HG03045 (cell line): ENCODE results near the gene DDRGK1.

ENCODE experiments used
- ATAC-seq: cut with Tn5 transposase; IDR thresholded peaks from one replicate; pipeline ENCODE4 v1.9.1; 2021; ENCODE audit warnings: mild to moderate bottlenecking, moderate library complexity; ENCODE audit not compliant: unreplicated experiment

DDRGK1 gene

DNA sequence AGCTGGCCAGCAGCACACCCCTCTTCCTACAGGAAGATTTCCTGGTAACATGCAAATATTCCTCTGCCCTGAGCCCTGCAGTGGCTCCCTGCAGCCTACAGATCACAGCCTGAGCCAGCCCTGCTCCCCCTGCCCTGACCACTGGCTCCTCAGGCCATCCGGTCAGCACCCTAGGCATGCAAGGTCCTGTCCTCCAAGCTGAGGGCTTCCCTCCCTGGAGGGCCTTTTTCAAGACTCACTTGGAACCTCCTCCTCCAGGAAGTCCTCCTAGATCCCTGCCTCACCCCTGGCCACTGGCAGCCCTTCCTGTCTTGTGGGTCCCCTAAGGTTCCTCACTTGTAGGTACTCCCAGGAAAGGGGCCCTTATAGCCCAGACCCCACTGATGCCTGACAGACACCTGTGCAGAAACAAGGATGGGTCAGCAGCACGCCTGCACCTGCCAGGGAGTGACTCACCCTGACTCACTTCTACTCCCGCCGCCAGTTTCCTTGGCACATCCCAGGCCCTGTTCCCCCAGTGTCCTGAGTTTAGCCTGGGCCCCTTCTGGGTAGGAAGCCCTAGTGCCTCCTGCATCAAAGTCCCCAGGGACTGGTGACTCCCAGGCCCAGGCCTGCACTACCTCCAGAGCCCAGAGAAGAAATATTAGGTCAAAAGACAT, 31.3 kb upstream of the DDRGK1 start:
- no peak for ATAC-seq

GRCh38 chr20:3233991-3234498, 29.6 kb upstream of the DDRGK1 start:
- no peak for ATAC-seq

- ATAC-seq: no peak
Observed at GRCh38 chr20:3233131-3233990, 28.9 kb upstream of the DDRGK1 start.

DNA sequence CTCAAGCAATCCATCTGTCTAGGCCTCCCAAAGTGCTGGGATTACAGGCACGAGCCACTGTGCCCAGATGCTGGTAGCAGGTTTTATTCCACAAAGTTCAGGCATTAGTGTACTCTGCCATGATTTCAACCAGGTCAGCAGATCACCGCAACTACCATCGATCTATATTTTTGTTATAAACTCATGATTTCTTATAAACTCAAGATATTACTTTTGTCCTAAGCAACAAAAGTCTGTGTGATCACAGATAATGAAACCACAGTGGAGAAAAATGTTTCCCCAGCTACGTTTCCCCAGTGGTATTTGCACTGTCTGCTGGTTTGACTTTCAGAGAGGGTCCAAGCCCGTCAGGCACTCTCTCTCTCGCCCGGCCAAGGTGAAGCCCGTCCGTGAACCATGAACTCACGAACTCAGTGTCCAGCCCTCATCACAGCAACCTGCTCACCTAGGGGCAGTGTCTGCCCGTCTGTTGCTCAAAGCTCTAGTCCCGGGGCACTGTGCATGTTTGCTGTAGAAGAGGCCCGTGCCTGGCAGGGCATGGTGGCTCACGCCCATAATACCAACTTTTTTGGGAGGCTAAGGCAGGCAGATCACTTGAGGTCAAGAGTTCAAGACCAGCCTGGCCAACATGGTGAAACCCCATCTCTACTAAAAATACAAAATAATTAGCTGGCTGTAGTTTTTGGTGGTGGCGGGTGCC, 27.6 kb upstream of the DDRGK1 start:
- no peak for ATAC-seq

- no peak for ATAC-seq
Observed at GRCh38 chr20:3231116-3231515, 26.6 kb upstream of the DDRGK1 start.

DNA sequence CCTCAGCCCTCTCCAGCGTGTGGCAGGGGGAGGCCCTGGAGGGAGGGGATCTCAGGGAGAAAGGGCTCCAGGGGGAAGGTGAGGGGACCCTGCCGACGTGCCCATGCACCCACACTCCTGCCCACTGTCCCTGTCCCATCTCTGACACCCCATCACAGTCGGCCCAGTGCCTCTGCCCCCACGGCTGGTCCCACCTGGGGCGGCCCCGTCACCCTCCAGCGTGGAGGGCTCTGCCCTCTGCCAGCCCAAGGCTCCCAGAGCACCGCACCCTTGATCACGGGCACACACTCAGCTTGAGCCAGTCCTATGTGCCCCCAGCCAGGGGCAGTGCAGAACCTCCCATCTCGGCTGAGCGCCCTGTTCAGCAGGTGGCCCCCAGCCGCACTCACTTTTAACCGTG, 25.3 kb upstream of the DDRGK1 start:
- ATAC-seq: no peak

- no peak for ATAC-seq
Observed at GRCh38 chr20:3229158-3229557, 24.7 kb upstream of the DDRGK1 start.

DNA sequence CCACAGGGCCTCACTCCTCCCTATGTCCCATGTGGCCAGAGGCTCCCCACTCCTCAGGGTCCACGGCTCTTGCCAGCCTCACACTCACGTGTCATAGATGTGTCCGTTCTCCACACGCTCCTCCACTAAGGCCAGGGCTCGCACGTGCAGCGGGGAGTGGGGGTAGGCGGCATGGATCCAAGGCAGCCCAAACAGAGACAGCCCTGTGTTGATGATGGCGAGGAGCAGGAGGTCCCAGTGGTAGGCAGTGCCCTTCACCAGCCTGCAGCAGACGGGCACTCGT, 24.2 kb upstream of the DDRGK1 start:
- ATAC-seq: no peak

GRCh38 chr20:3227936-3228749, 23.7 kb upstream of the DDRGK1 start:
- no peak for ATAC-seq

- no peak for ATAC-seq
Observed at GRCh38 chr20:3227506-3227905, 23.0 kb upstream of the DDRGK1 start.

- ATAC-seq: no peak
Observed at GRCh38 chr20:3226864-3227263, 22.4 kb upstream of the DDRGK1 start.

DNA sequence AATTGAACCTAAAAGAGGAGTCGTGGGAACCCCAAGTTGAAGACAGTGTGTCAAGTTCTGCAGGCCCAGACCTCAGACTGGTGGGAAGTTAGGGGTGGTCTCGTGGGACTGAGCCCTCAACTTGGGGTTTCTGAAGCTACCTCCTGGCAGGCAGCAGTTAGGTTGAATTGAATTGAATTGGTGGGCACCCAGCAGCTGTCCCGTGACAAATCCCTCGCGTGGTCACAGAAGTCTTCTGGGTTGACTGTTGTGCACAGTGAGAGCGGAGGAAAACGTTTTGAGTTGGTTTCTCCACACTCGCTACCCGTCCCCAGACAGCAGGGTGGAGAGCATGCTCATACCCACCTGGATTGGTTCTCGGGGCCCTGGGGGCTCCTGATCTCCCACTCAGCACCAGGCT, 21.6 kb upstream of the DDRGK1 start:
- no peak for ATAC-seq

DNA sequence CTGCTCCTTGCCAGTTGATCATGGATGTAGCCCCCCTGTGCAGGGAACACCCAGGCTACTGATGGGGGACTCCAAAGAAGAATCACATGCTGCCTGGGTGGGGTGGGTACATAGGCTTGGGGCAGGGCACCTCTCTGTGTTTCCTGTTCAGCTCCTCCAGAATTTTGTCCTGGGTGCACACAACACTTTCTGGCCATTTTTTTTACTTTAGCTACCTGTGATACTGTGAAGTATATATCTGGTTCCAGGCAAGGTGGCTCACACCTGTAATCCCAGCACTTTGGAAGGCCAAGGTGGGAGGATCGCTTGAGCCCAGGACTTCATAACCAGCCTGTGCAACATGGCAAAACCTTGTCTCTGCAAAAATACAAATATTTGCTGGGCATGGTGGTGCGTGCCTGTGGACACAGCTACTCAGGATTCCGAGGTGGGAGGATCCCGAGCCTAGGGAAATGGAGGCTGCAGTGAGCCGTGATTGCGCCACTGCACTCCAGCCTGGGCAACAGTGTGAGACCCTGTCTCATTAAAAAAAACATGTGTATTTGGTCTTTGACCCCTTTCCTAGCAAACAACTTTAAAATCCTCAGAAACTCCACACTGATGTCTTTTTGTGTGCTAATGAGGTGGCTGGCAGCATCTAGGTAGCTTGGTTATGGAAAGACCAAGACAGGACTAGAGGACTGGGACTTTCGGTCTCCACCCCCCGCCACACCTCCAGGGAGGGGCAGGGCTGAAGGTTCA, 20.4 kb upstream of the DDRGK1 start:
- ATAC-seq: no peak

DNA sequence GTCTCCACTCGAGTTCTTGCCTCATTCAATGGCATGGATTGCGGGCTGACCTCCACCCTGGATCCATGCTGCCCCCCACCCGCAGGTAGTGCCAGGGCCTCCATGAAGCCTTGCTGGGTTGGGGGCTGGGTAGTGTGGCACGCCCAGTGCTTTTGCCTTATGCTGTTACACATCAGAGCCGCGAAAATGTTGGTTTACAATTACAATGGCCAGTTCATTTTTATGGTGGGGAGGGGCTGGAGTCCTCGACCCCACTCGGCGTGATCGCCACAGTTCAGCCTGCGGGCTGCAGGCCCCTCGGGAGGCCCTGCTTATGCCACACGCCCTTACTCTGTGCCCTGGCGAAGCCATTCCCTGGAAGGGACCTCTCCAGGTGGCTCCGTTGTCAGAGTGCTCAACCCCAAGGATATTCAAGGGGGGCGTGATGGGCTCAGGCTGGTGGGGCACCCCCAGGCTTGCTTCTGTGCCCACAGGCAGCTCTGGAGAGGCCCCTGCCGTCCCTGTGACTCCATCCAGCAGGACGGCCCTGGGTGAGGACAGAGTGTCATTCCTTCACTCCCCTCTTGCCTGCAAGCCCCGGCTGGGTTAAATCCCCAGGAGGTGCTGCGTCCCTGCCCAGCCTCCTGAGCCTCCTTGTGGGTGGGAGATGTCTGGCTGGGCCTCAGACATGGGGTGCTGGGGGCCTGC, 19.7 kb upstream of the DDRGK1 start:
- ATAC-seq: no peak

DNA sequence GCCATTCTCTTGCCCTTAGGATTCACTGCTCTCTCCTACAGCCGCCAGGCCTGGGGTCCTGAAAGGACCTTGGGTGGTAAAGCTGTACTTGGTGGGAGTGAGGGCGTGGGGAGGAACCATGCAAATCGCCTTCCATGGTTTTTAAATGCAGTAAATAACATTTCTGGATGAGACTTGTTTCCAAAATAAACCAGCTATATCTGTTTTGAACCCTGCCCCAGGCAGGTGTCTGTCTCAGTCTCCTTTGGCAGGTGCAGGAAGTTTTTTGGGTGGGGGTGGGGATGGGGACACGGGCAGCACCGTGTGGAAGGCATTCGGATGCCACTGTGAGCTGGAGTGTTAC, 19.1 kb upstream of the DDRGK1 start:
- ATAC-seq: no peak

- no peak for ATAC-seq
Observed at GRCh38 chr20:3222635-3223600, 18.4 kb upstream of the DDRGK1 start.

DNA sequence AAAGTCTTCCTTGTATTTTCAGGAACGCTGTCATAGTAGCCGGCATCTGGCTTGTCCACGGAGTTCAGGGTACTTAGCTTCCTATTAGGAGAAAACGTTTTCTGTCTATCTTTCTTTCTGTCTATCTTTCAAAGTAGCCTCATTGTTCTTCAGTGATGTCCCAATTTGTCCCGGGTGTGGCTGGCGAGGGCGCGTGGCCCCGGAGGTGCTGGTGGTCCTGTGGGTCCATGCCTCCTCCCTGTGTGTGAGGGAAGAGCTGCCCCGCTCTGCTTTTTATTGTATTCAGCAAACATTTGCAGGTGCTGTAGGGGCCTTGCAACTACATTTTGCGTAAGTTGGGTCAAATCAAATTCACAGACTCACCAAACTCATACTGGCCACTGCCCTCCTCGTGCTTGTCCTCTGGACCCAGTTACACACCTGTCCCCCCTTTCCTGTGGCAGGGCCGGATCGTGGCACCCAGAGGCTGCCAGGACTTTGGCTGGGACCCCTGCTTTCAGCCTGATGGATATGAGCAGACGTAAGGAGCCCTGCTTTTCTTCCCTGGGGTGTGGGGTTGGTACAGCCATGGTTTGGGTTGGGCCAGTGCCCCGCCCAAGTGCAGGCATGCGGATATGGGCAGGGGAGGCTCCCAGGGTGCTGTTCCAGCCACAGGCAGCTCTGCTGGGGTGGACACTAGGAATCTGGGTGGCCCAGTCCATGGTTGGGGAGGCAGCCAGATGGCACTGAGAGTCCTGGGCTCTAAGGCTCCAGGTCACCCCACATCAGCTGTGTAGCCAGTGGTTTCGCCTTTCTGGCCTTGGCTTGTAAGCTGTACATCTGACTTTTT, 17.1 kb upstream of the DDRGK1 start:
- no peak for ATAC-seq
